B cell (primary cell): Measurements from ENCODE around the gene DOHH. TPM values are rescaled to one million over a fixed set of nuclear protein-coding genes. Genes with fewer than 3 reads are reported as not detected.

Experiments used
- ATAC-seq: fragments of 200-7000 bp; cut with Tn5 transposase; one replicate; pipeline ENCODE4 v1.10.0; 2021; ENCODE audit warnings: low read depth, mild to moderate bottlenecking, moderate number of reproducible peaks, moderate library complexity
- CTCF ChIA-PET: fragments of 350-600 bp; sonication (Branson Sonifier 250); formaldehyde crosslinking; loops from one replicate; lab custom pipeline; 2021; ENCODE audit warnings: antibody characterized with exemption, inconsistent platforms; lab: Charles Lee
- POLR2A ChIA-PET: fragments of 350-600 bp; sonication (Branson Sonifier 250); formaldehyde crosslinking; loops from one replicate; lab custom pipeline; 2021; ENCODE audit warnings: antibody characterized with exemption; lab: Charles Lee
- DNase-seq: peaks from one replicate; pipeline ENCODE4 v3.0.0; 2013
- H2AFZ ChIP-seq: 2 replicates; pipeline ENCODE4 v1.6.1; 2012; ENCODE audit warnings: mild to moderate bottlenecking, low read depth, low read length; ENCODE audit not compliant: insufficient read depth, poor library complexity, severe bottlenecking
- H3K27ac ChIP-seq, 2 donors: 1 replicate in 1 of 2; 2 replicates in 1 of 2; pipeline ENCODE4 v1.5.1; 2012 to 2013; ENCODE audit warnings: low read length in 2 of 2, mild to moderate bottlenecking in 2 of 2, moderate library complexity in 1 of 2
- H3K27me3 ChIP-seq, 4 experiments: fragments of 200-600 bp in 1 of 4; sonication (generic) in 1 of 4; replicated peaks in 1 of 4; 1 replicate in 2 of 4; 2 replicates in 2 of 4; pipeline versions ENCODE4 v1.6.1 to v1.7.0; 2013 to 2016; ENCODE audit warnings: low read length in 3 of 4, mild to moderate bottlenecking in 2 of 4, mixed read lengths in 1 of 4, moderate library complexity in 1 of 4; ENCODE audit not compliant: insufficient read depth in 4 of 4, control insufficient read depth in 3 of 4; ENCODE audit errors: control extremely low read depth in 1 of 4
- H3K36me3 ChIP-seq, 2 experiments: replicated peaks in 1 of 2; 1 replicate in 1 of 2; 2 replicates in 1 of 2; pipeline versions ENCODE4 v1.6.1 to v1.7.1; 2013; ENCODE audit warnings: low read length in 1 of 2; ENCODE audit not compliant: insufficient read depth in 2 of 2, control insufficient read depth in 1 of 2; ENCODE audit errors: control extremely low read depth in 1 of 2, extremely low read depth in 1 of 2
- H3K4me1 ChIP-seq, 2 donors: fragments of 200-600 bp in 1 of 2; sonication (generic) in 1 of 2; 1 replicate in 1 of 2; 2 replicates in 1 of 2; pipeline versions ENCODE4 v1.5.1 to v1.6.1; 2013 to 2017; ENCODE audit warnings: low read length in 2 of 2; ENCODE audit not compliant: control insufficient read depth in 2 of 2, insufficient read depth in 2 of 2
- H3K4me2 ChIP-seq: replicated peaks from 2 replicates; pipeline ENCODE3; 2012; ENCODE audit warnings: mild to moderate bottlenecking, low read depth, low read length; ENCODE audit not compliant: poor library complexity, severe bottlenecking
- H3K4me3 ChIP-seq, 5 experiments: fragments of 200-600 bp in 1 of 5; sonication (generic) in 1 of 5; 1 replicate in 3 of 5; 2 replicates in 2 of 5; pipeline versions ENCODE4 v1.5.1 to v1.7.0; 2011 to 2016; ENCODE audit warnings: low read length in 4 of 5, mild to moderate bottlenecking in 4 of 5, low read depth in 2 of 5, control low read depth in 1 of 5, moderate library complexity in 1 of 5; ENCODE audit not compliant: insufficient read depth in 1 of 5; ENCODE audit errors: control extremely low read depth in 1 of 5, extremely low read depth in 1 of 5
- H3K79me2 ChIP-seq: fragments of 200-600 bp; sonication (generic); one replicate; pipeline ENCODE4 v1.6.0; 2016; ENCODE audit warnings: low read length; ENCODE audit not compliant: control insufficient read depth, insufficient read depth
- H3K9ac ChIP-seq: fragments of 200-600 bp; sonication (generic); 2 replicates; pipeline ENCODE4 v1.6.1; 2017; ENCODE audit warnings: mild to moderate bottlenecking, low read length, moderate library complexity
- H3K9me3 ChIP-seq, 3 donors: one replicate each; pipeline versions ENCODE4 v1.6.1 to v1.7.1; 2013; ENCODE audit warnings: low read length in 2 of 3; ENCODE audit not compliant: control insufficient read depth in 2 of 3, insufficient read depth in 1 of 3; ENCODE audit errors: control extremely low read depth in 1 of 3
- H4K20me1 ChIP-seq: 2 replicates; pipeline ENCODE4 v1.6.0; 2012; ENCODE audit warnings: mild to moderate bottlenecking, low read length; ENCODE audit not compliant: insufficient read depth, control insufficient read depth, poor library complexity, severe bottlenecking
- H3K27ac Mint-ChIP-seq: one replicate; pipeline ENCODE4 v1.8.0; 2021; ENCODE audit warnings: mixed read lengths
- H3K27me3 Mint-ChIP-seq: one replicate; pipeline ENCODE4 v1.8.0; 2021; ENCODE audit warnings: mixed read lengths
- H3K4me1 Mint-ChIP-seq: one replicate; pipeline ENCODE4 v1.8.0; 2021; ENCODE audit warnings: mixed read lengths
- H3K4me3 Mint-ChIP-seq: one replicate; pipeline ENCODE4 v1.8.0; 2021; ENCODE audit warnings: mixed read lengths
- H3K9me3 Mint-ChIP-seq: one replicate; pipeline ENCODE4 v1.8.0; 2022; ENCODE audit warnings: mixed read lengths; ENCODE audit not compliant: insufficient read depth
- EZH2 ChIP-seq: IDR thresholded peaks from 2 replicates; pipeline ENCODE4 v1.6.1; 2012; ENCODE audit warnings: borderline replicate concordance, low read depth, mild to moderate bottlenecking, moderate library complexity, low read length; ENCODE audit not compliant: insufficient read depth, poor library complexity, severe bottlenecking
- WGBS: methylation state at CpG from one replicate; pipeline ENCODE4 v1.1.5; 2013; ENCODE audit warnings: missing lambda C conversion rate; ENCODE audit not compliant: insufficient coverage; 5-methylcytosine and 5-hydroxymethylcytosine counted together
- intact Hi-C: fragments of 100-400 bp; cut with micrococcal nuclease; formaldehyde crosslinking; loops from one replicate; pipeline ENCODE4 v1.10.0; 2022
- polyA plus RNA-seq: library from polyadenylated mRNA; depleted of rRNA; stranded (reverse); fragments of >200 nt; gene quantifications from 2 replicates; pipeline ENCODE4 v1.2.3, GENCODE V29; 2012
- total RNA-seq, 2 donors: library from RNA; stranded (reverse); fragments of 120-200 nt in 1 of 2; gene quantifications; 1 replicate in 1 of 2; 2 replicates in 1 of 2; pipeline versions ENCODE4 v1.2.3 to v1.2.4, GENCODE V29; 2013 to 2022
- TF ChIP-seq, protein P1 (sequence below): fragments of 200-600 bp; IDR thresholded peaks from one replicate; pipeline ENCODE4 v1.8.0; 2022; ENCODE audit warnings: antibody characterized with exemption, mild to moderate bottlenecking

Gene DOHH
- total and polyA plus RNA-seq, 2 donors (not counting 1 experiment from before 2014, with no cell fraction given): 6.6 to 8.6 TPM

DNA sequence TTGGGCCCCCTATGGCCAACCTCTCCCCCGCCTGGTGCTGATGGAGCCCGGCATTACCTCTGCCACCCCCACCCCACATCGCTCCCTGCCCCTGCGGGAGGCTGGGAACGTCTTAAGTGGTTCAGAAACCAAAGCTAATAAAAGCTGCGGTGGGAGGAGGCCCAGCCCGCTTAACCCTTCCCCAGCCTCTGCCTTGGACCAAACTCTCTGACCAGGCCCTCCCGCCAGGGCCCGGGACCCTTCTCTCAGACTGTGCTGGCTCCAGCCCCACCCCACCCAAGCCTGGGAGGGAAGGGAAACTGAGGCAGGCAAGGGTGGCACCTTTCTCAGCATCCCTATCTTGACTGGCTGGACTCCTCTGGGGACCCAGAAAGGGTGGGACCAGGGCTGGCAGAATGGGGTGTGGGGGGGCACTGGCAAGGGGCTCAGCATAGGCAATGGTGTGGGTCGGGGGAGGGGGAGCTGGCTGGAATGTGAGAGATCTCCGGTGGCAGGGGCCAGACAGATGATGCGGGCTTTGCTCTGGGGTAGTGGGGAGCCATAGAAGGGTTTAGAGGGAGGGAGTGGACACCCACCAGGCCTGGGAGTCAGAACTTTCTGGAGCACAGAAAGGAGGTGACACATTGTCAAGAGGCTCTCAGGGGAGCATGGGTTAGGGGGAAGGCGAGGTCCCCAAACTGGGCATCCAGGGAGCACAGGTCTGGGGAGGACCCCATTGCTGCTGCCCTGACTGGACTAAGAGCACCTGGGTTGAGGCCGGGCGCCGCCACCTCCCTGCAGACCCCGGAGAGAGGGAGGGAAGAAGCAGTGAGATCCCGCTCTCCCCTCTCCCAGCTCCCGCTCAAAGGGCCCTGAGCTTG lies 42.0 kb downstream of the DOHH start:
- H3K4me3 ChIP-seq: no peak overlapping the region
- ATAC-seq (no peak), DNase-seq (no peak)
- peaks cover 0 to 6% of the 10 kb centered on the region in 2 experiments for H3K36me3 ChIP-seq
- WGBS: 73% methylated on average over 8 of the region's 19 CpGs
- H3K9ac ChIP-seq: no peak overlapping the region
- H4K20me1 ChIP-seq: no peaks in the 10 kb centered on the region
- H3K9me3 Mint-ChIP-seq: no peaks in the 10 kb centered on the region
- intact Hi-C loops: no loop called here
- TF ChIP-seq EZH2: no peak
- TF ChIP-seq, protein P1, sequence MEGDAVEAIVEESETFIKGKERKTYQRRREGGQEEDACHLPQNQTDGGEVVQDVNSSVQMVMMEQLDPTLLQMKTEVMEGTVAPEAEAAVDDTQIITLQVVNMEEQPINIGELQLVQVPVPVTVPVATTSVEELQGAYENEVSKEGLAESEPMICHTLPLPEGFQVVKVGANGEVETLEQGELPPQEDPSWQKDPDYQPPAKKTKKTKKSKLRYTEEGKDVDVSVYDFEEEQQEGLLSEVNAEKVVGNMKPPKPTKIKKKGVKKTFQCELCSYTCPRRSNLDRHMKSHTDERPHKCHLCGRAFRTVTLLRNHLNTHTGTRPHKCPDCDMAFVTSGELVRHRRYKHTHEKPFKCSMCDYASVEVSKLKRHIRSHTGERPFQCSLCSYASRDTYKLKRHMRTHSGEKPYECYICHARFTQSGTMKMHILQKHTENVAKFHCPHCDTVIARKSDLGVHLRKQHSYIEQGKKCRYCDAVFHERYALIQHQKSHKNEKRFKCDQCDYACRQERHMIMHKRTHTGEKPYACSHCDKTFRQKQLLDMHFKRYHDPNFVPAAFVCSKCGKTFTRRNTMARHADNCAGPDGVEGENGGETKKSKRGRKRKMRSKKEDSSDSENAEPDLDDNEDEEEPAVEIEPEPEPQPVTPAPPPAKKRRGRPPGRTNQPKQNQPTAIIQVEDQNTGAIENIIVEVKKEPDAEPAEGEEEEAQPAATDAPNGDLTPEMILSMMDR: no peak
- H3K27ac Mint-ChIP-seq: no peak overlapping the region
- no peaks in the 10 kb centered on the region for H3K4me1 Mint-ChIP-seq
- H3K9me3 ChIP-seq: no peaks in the 10 kb centered on the region
- H3K4me3 Mint-ChIP-seq: no peak overlapping the region
- no peaks in the 10 kb centered on the region for H3K4me1 ChIP-seq
- no peaks in the 10 kb centered on the region for H3K27me3 Mint-ChIP-seq
- CTCF ChIA-PET: no interaction called here
- no peak overlapping the region for H3K27ac ChIP-seq
- no peak overlapping the region for H2AFZ ChIP-seq
- no peaks in the 10 kb centered on the region for H3K27me3 ChIP-seq
- no peak overlapping the region for H3K4me2 ChIP-seq
- POLR2A ChIA-PET: no interaction called here
- H3K79me2 ChIP-seq: no peaks in the 10 kb centered on the region

DNA sequence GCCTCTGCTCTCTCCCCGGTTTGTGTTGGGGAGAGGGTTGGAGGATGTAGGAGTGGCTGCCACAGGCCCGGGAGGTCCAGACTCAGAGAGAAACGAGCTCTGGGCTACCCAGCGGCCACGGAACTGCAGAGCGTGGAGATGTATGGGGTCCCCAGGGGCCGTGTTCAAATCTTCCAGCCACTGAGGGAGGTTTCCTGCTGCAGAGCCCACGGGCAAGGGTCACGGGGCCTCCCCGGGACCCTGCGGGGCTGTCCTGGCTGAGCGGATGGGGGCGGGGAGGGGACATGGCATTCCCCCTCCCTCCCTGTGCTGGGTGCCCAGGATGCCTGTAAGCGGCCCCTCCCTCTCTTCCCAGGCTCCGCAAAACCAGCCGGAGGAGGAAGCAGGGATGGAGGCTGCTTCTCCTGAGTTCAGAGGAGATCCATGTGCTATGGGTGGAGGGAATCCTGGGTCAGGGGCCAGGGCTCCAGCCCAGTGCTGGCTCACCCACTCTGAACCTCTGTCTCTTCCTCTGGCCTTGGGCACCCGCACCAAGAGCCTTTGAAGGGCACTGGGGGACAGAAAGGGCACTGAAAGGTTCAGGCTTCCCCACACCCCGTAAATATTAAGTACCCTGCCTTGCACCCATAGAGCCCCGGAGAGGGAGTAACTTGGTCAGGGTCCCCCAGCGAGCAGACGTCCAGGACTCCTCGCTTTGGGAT lies 42.8 kb downstream of the DOHH start:
- Mint-ChIP-seq H3K4me1 (no peaks in the 10 kb centered on the region), H3K27me3 (no peaks in the 10 kb centered on the region), H3K4me3 (no peak overlapping the region), H3K27ac (no peak overlapping the region), H3K9me3 (no peaks in the 10 kb centered on the region)
- Histone ChIP-seq H3K27ac (no peak overlapping the region), H3K36me3 (peaks cover 0 to 12% of the 10 kb centered on the region in 2 experiments), H3K9ac (no peak overlapping the region), H3K4me1 (no peaks in the 10 kb centered on the region), H3K27me3 (no peaks in the 10 kb centered on the region), H4K20me1 (no peaks in the 10 kb centered on the region), H3K9me3 (no peaks in the 10 kb centered on the region), H3K4me2 (no peak overlapping the region), H3K79me2 (no peaks in the 10 kb centered on the region), H2AFZ (no peak overlapping the region), H3K4me3 (no peak overlapping the region)
- no peak for ATAC-seq
- TF ChIP-seq EZH2: no peak
- TF ChIP-seq, protein P1: no peak
- CTCF ChIA-PET: no interaction called here
- no peak for DNase-seq
- POLR2A ChIA-PET: no interaction called here
- intact Hi-C loops: no loop called here
- WGBS: 46% methylated on average over 16 of the region's 22 CpGs
